ENCODE results near the gene C11orf24. TPM values are rescaled to one million over a fixed set of nuclear protein-coding genes. Genes with fewer than 3 reads are reported as not detected.

The C11orf24 gene
- total and polyA plus RNA-seq, 9 of the 15 experiments (the other 6 are each of a cell fraction or from before 2014, with no cell fraction given) = 2.0 to 65.2 (median 32.5) TPM

DNA sequence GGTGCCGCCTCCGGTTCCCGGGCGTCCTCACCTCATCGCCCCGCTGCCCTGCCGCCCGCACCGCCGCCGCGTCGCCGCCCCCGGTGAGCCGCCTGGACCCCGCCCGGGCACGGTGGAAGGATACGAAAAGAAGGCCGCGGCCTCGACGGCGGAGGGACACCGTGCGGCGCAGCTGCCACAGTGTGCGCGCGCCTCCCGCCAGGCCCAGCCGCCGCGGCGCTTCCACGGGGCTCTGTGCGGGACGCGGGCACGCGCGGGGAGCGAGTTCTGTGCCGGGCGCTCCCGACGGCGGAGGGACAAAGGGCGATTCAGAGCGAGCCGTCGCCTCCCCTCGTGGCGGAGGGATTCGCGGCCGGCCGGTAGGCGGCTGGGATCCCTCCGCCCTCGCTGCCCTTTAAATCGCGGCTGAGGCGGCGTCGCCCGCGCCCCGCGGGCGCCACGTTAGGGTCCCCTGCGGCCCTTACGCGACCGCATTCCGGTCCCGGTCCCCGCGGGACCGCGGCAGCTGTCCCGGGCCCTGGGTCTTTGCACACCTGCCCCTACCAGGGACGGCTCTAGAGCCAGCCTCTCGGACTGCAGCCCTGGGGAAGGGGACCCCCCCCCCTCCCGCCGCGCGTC, 58.1 kb downstream of the C11orf24 start:
- intact Hi-C loops (cut with micrococcal nuclease) = loop anchor here (5.0 kb wide), 1 partner anchor 234 kb away; no protein-coding TSS in a partner anchor
- TF ChIP-seq PHF21A (IDR thresholded peaks at IDR 0.05; ENCODE audit: borderline replicate concordance, low read depth) = no peak
- TF ChIP-seq ATF1 (CRISPR knock-in tag; IDR thresholded peaks at IDR 0.05) = peak; percentile 32; the same call in 1 of the 2 replicates
- peak; percentile 90 for TF ChIP-seq ATF1 (tag; IDR thresholded peaks at IDR 0.05)
- TF ChIP-seq MEF2D (tag; conservative IDR thresholded peaks at IDR 0.05; ENCODE audit: low read depth) = no peak
- no peak for TF ChIP-seq STAT5B (CRISPR knock-in tag; IDR thresholded peaks at IDR 0.05)
- no peak for TF ChIP-seq ZBTB8A (IDR thresholded peaks at IDR 0.05; ENCODE audit: partially characterized antibody)
- TF ChIP-seq, protein P1, sequence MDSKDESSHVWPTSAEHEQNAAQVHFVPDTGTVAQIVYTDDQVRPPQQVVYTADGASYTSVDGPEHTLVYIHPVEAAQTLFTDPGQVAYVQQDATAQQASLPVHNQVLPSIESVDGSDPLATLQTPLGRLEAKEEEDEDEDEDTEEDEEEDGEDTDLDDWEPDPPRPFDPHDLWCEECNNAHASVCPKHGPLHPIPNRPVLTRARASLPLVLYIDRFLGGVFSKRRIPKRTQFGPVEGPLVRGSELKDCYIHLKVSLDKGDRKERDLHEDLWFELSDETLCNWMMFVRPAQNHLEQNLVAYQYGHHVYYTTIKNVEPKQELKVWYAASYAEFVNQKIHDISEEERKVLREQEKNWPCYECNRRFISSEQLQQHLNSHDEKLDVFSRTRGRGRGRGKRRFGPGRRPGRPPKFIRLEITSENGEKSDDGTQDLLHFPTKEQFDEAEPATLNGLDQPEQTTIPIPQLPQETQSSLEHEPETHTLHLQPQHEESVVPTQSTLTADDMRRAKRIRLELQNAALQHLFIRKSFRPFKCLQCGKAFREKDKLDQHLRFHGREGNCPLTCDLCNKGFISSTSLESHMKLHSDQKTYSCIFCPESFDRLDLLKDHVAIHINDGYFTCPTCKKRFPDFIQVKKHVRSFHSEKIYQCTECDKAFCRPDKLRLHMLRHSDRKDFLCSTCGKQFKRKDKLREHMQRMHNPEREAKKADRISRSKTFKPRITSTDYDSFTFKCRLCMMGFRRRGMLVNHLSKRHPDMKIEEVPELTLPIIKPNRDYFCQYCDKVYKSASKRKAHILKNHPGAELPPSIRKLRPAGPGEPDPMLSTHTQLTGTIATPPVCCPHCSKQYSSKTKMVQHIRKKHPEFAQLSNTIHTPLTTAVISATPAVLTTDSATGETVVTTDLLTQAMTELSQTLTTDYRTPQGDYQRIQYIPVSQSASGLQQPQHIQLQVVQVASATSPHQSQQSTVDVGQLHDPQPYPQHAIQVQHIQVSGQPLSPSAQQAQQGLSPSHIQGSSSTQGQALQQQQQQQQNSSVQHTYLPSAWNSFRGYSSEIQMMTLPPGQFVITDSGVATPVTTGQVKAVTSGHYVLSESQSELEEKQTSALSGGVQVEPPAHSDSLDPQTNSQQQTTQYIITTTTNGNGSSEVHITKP (IDR thresholded peaks at IDR 0.05; ENCODE audit: partially characterized antibody) = no peak
- no peak for TF ChIP-seq POU5F1 (IDR thresholded peaks at IDR 0.05; ENCODE audit: borderline replicate concordance, low read depth, low read length, partially characterized antibody)
- no peak for TF ChIP-seq BDP1 (IDR thresholded peaks at IDR 0.05; ENCODE audit: insufficient read depth, insufficient read length)
- TF ChIP-seq ZNF311 (CRISPR knock-in tag; IDR thresholded peaks at IDR 0.05) = no peak
- TF ChIP-seq, protein P2, sequence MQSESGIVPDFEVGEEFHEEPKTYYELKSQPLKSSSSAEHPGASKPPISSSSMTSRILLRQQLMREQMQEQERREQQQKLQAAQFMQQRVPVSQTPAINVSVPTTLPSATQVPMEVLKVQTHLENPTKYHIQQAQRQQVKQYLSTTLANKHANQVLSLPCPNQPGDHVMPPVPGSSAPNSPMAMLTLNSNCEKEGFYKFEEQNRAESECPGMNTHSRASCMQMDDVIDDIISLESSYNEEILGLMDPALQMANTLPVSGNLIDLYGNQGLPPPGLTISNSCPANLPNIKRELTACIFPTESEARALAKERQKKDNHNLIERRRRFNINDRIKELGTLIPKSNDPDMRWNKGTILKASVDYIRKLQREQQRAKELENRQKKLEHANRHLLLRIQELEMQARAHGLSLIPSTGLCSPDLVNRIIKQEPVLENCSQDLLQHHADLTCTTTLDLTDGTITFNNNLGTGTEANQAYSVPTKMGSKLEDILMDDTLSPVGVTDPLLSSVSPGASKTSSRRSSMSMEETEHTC (IDR thresholded peaks at IDR 0.05) = no peak
- peak; percentile 95 for TF ChIP-seq CHD2 (IDR thresholded peaks at IDR 0.05; ENCODE audit: low read depth, low read length)
- TF ChIP-seq ZNF561 (CRISPR knock-in tag; conservative IDR thresholded peaks at IDR 0.05) = no peak
- TF ChIP-seq HMG20A (CRISPR knock-in tag; conservative IDR thresholded peaks at IDR 0.05) = no peak
- no peak for TF ChIP-seq FOXK2 (conservative IDR thresholded peaks at IDR 0.05 in 1 of 2, IDR thresholded peaks at IDR 0.05 in 1 of 2; ENCODE audit: low read depth in 2 of 2)
- TF ChIP-seq PYGO2 (tag; IDR thresholded peaks at IDR 0.05) = no peak
- TF ChIP-seq ZSCAN29 (IDR thresholded peaks at IDR 0.05) = no peak
- peak; percentile 98 for TF ChIP-seq BRD4 (IDR thresholded peaks at IDR 0.05)

More for the DNA sequence above, 58.1 kb downstream of the C11orf24 start:
- Histone ChIP-seq H3K4me2 (ENCODE audit: insufficient read depth, low read length) (peak overlapping the region; percentile 69), H3K9me1 (ENCODE audit: control insufficient read depth, insufficient read depth, low read length) (no peaks in the 10 kb centered on the region), H3K4me3 (peak overlapping the region; percentile 82), H3K9me3 (replicated peaks; ENCODE audit: control insufficient read depth, insufficient read depth, low read depth, low read length) (no peaks in the 10 kb centered on the region), H3K36me3 (ENCODE audit: control insufficient read depth, insufficient read depth, low read length) (no peaks in the 10 kb centered on the region), H2AFZ (ENCODE audit: low read depth, low read length) (peak overlapping the region; percentile 85), H3K27ac (ENCODE audit: extremely low read depth, low read depth, low read length) (peak overlapping the region; percentile 97), H3K79me2 (ENCODE audit: control insufficient read depth, insufficient read depth, low read length) (peaks cover 39% of the 10 kb centered on the region), H3K4me1 (replicated peaks in 1 of 2; ENCODE audit: control insufficient read depth in 2 of 2, insufficient read depth in 2 of 2, low read length in 2 of 2) (peaks cover 10 to 36% of the 10 kb centered on the region in 2 experiments; a peak in 4 of 5 replicates), H3K9ac (ENCODE audit: insufficient read depth in 1 of 2, low read depth in 2 of 2, low read length in 2 of 2) (peak overlapping the region; percentile 90 to 94), H3K27me3 (ENCODE audit: control insufficient read depth in 2 of 2, insufficient read depth in 2 of 2, low read length in 2 of 2) (peaks cover 12 to 37% of the 10 kb centered on the region in 2 experiments; a peak in 4 of 5 replicates), H4K20me1 (replicated peaks; ENCODE audit: control insufficient read depth, insufficient read depth, low read length) (peaks cover 21% of the 10 kb centered on the region)
- no peak for FAIRE-seq
- in situ Hi-C loops (cut with MboI) = no loop called here
- ChIA-PET POLR2A (interaction anchor here (0.7 kb wide), 1 partner anchor 10 kb away, joined by 3 read pairs; no protein-coding TSS in a partner anchor), CTCF (ENCODE audit: low intra/inter-chr PET ratio) (interaction anchor here (0.6 to 1.4 kb wide), 3 partner anchors 10 to 135 kb away, joined by 3 to 4 read pairs (median 4); no protein-coding TSS in a partner anchor)
- peak; percentile 85 to 92 (median 87) for DNase-seq (ENCODE audit: extremely low read depth in 1 of 4, low spot score in 3 of 4)
- BruUV-seq (replicated peaks) = no TSS peak
- 0% methylated on average over 51 of the region's 90 CpGs for WGBS (ENCODE audit: insufficient coverage, low coverage, missing lambda C conversion rate)
- ATAC-seq = peak; percentile 62
